GM12864 (cell line): ENCODE results near the gene BTRC.

Experiments used
- DNase-seq: peaks from one replicate; pipeline ENCODE4 v3.0.0-alpha.2; 2011; ENCODE audit warnings: low read depth
- H3K4me3 ChIP-seq: 2 replicates; pipeline ENCODE4 v1.5.1; 2011; ENCODE audit warnings: mild to moderate bottlenecking, low read depth, low read length, control low read depth
- TF ChIP-seq, protein P1 (sequence below): IDR thresholded peaks from 2 replicates; pipeline ENCODE4 v1.5.1; 2011; ENCODE audit warnings: low read depth, mild to moderate bottlenecking, moderate library complexity, low read length, control low read depth, inconsistent platforms; ENCODE audit errors: missing control alignments

Gene BTRC

DNA sequence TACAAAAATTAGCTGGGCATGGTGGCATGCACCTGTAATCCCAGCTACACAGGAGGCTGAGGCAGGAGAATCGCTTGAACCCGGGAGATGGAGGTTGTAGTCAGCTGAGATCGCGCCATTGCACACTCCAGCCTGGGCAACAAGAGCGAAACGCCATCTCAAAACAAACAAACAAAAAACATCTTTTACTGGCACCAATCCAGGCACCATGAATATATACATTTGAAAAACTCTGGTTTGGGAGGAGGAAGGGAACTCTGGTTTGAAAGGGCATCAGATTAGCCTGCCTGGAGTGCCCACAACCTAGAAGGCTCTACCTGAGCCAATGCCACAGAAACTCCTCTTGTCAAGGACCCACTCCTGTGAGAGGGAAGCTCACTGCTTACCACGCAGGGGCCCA is 218.2 kb downstream of the BTRC start:
- TF ChIP-seq, protein P1, sequence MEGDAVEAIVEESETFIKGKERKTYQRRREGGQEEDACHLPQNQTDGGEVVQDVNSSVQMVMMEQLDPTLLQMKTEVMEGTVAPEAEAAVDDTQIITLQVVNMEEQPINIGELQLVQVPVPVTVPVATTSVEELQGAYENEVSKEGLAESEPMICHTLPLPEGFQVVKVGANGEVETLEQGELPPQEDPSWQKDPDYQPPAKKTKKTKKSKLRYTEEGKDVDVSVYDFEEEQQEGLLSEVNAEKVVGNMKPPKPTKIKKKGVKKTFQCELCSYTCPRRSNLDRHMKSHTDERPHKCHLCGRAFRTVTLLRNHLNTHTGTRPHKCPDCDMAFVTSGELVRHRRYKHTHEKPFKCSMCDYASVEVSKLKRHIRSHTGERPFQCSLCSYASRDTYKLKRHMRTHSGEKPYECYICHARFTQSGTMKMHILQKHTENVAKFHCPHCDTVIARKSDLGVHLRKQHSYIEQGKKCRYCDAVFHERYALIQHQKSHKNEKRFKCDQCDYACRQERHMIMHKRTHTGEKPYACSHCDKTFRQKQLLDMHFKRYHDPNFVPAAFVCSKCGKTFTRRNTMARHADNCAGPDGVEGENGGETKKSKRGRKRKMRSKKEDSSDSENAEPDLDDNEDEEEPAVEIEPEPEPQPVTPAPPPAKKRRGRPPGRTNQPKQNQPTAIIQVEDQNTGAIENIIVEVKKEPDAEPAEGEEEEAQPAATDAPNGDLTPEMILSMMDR = no peak
- H3K4me3 ChIP-seq = no peak overlapping the region
- no peak for DNase-seq

DNA sequence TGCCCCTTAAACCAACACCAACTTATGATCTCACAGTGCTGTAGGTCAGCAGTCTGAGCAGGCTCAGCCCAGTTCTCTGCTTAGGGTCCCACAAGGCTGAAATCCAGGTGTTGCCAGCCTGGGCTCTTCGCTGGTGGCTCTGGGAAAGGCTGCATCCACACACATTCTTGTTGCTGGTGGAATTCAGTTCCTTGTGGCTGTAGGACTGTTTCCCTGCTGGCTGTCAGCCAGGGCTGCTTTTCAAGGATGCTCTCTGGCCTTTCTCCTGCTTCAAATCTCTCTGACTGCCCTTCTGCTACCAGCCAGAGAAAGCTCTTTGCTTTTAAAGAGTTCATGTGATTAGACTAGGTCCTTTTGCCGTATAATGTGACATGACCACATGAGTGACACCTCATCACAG is 218.8 kb downstream of the BTRC start:
- TF ChIP-seq, protein P1 = no peak

DNA sequence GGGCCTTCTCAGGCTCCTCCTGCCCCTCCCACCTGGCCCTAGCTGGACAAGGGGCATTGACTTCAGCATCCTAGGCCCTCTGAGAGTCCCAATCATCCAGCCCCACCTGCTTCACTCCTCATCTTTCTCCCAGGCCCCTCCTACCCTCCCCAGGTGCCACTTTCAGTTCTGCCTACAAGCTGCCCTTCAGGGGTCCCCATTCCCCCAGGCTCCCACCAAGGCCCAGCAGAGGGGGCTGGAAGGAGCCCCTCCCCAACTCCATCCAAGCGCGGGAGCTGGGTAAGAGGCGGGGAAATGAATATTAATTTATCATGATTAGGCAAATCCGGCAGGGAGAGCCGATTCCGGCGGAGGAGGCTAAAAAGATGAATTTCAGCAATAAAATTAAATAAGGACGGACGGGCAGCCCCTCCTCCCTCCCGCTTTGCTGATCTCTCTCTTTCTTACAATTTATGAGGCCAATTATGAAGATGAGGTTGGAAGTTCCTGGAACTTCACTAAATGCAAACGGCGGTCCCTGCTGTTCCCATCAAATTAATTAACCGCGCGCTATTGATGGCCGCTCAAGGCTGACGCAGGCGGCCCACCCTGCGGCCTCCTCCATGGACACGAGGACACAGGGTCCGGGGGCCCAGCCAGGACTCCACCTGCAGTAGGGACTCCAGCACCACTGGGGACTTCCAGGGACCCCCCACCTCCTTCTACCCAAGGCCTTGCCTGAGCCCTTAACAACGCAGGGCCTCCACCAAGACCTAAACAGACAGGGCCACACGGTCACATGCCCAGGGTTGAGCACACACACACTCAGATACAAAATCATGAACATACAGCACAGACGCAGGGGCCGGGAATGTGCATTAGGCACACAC is 220.2 kb downstream of the BTRC start:
- TF ChIP-seq, protein P1 = no peak
- DNase-seq = no peak
- no peak overlapping the region for H3K4me3 ChIP-seq

More for the DNA sequence above, 218.8 kb downstream of the BTRC start:
- H3K4me3 ChIP-seq = no peak overlapping the region
- no peak for DNase-seq

DNA sequence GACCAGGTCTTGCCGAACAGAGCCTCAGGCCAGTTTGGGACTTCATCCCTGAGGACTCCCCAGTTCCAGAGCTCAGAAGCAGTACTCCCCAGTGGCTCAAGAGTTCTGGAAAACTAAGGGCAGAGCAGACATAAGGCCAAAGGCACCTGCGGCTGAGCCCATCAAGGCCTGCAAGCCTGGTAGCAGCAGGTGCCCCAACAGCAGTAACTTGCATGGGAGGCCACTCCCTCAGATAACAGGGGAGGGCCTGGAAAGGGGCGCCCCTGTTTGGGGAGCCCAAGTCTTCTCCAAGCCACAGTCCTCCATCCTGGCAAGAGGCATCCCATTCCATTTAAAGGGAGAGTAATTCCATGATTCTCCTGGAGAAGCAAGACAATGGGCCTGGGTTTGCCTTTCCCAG is 221.1 kb downstream of the BTRC start:
- TF ChIP-seq, protein P1 = no peak
- DNase-seq = no peak
- no peak overlapping the region for H3K4me3 ChIP-seq

DNA sequence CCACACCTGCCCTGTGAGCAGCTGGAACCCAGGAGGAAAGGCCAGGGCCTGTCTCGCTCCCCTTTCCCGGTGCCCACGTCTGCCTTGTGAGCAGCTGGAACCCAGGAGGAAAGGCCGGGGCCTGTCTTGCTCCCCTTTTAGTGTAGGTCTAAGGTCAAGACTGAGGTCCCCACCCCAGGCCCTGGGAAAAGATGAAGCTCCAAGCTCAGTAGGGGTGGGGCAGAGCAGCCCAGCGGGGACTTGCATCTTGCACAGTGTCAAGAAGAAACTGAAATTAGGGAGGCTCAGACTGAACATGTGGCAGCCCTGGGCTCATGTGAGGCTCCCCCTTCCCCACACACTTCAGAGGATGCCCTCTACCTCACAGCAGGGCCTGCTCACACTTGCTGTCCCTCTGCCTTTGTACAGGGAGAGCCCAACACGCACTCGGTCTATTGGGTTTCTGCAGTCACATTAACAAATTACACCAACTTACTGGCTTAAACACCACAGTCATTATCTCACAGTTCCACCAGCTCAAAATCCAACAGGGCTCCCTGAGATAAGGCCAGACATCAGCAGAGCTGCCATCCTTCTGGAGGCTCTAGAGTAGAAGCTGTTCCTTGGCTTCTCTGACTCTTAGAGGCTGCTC is 221.7 kb downstream of the BTRC start:
- DNase-seq = no peak
- TF ChIP-seq, protein P1 = no peak
- no peak overlapping the region for H3K4me3 ChIP-seq

GRCh38 chr10:101576211-101576863 is 222.4 kb downstream of the BTRC start:
- TF ChIP-seq, protein P1 = no peak
- no peak overlapping the region for H3K4me3 ChIP-seq
- DNase-seq = no peak
